Right lobe of liver (tissue), 6 donors: Measurements from ENCODE around the gene RIPOR3. TPM values are rescaled to one million over a fixed set of nuclear protein-coding genes. Genes with fewer than 3 reads are reported as not detected.
A peak's percentile ranks its signal among the peaks of the same experiment; 100 is the strongest.
"Not testable (repeated sequence)": the region's sequence is repeated elsewhere in the genome, so short reads cannot be mapped to it uniquely, and the experiment has no call there.

Experiments used
- ATAC-seq, 4 donors: fragments of 200-7000 bp; cut with Tn5 transposase; one replicate each; pipeline ENCODE4 v1.9.1; 2020; ENCODE audit warnings: mild to moderate bottlenecking in 4 of 4, moderate library complexity in 4 of 4
- DNase-seq, 3 donors: peaks; one replicate each; pipeline ENCODE4 v3.0.0-alpha.2; 2020
- H3K27ac ChIP-seq, 3 donors: fragments of 200-600 bp; one replicate each; pipeline ENCODE4 v1.8.0; 2022
- H3K27me3 ChIP-seq, 2 donors: fragments of 200-600 bp; one replicate each; pipeline ENCODE4 v1.8.0; 2022
- H3K36me3 ChIP-seq, 4 donors: fragments of 200-600 bp; sonication (generic) in 1 of 4; one replicate each; pipeline versions ENCODE4 v1.5.1 to v1.8.0; 2017 to 2022; ENCODE audit warnings: control low read depth in 1 of 4
- H3K4me1 ChIP-seq, 4 donors: fragments of 200-600 bp; sonication (generic) in 1 of 4; one replicate each; pipeline versions ENCODE4 v1.5.1 to v1.8.0; 2017 to 2022; ENCODE audit warnings: control low read depth in 1 of 4
- H3K4me3 ChIP-seq, 3 donors: fragments of 200-600 bp; one replicate each; pipeline ENCODE4 v1.8.0; 2022
- H3K9me3 ChIP-seq, 4 donors: fragments of 200-600 bp; sonication (generic) in 1 of 4; one replicate each; pipeline versions ENCODE4 v1.5.1 to v1.8.0; 2017 to 2022; ENCODE audit warnings: control low read depth in 1 of 4
- POLR2A ChIP-seq: fragments of 450-650 bp; IDR thresholded peaks from one replicate; pipeline ENCODE4 v1.6.1; 2017; ENCODE audit warnings: antibody characterized with exemption, mild to moderate bottlenecking
- WGBS: methylation state at CpG from one replicate; pipeline ENCODE4 v1.1.6; 2018; ENCODE audit warnings: low coverage, low lambda C conversion rate; ENCODE audit not compliant: insufficient coverage; ENCODE audit errors: missing lambda C conversion rate; 5-methylcytosine and 5-hydroxymethylcytosine counted together
- intact Hi-C, 2 donors: fragments of 100-400 bp; cut with DNase I; formaldehyde crosslinking; loops; one replicate each; pipeline versions ENCODE4 v1.11.2 to v1.14.1; 2022
- total RNA-seq, 6 experiments: library from RNA; depleted of rRNA in 2 of 6; stranded (reverse); fragments of >200 nt in 2 of 6; fragmentation: NEBNext Ultra II Directional in 3 of 6; extraction: Animal tissue kit (Norgen Biotek cat#: 25700) in 3 of 6; gene quantifications; one replicate each; pipeline versions ENCODE4 v1.1.0 to v1.2.4, GENCODE V29; 2016 to 2023
- TF ChIP-seq, protein P1 (sequence below), 4 donors: fragments of 200-600 bp in 3 of 4; fragments of 450-650 bp in 1 of 4; IDR thresholded peaks; one replicate each; pipeline versions ENCODE4 v1.5.1 to v1.8.0; 2016 to 2022; ENCODE audit warnings: antibody characterized with exemption in 4 of 4, mild to moderate bottlenecking in 2 of 4
- donor health status: DM: no; HTN: yes; CAD: no.
- donor health status: DM: no; HTN: no; CAD: no.
- donor health status: DM: no; HTN: no; CAD: no.
- donor health status: DM: no; HTN: yes; CAD: no.
- donor health status: DM: no; HTN: yes; CAD: no.

RIPOR3 gene
- total RNA-seq, 6 experiments from 2014 or later = 4.8 to 13.8 (median 8.9) TPM

DNA sequence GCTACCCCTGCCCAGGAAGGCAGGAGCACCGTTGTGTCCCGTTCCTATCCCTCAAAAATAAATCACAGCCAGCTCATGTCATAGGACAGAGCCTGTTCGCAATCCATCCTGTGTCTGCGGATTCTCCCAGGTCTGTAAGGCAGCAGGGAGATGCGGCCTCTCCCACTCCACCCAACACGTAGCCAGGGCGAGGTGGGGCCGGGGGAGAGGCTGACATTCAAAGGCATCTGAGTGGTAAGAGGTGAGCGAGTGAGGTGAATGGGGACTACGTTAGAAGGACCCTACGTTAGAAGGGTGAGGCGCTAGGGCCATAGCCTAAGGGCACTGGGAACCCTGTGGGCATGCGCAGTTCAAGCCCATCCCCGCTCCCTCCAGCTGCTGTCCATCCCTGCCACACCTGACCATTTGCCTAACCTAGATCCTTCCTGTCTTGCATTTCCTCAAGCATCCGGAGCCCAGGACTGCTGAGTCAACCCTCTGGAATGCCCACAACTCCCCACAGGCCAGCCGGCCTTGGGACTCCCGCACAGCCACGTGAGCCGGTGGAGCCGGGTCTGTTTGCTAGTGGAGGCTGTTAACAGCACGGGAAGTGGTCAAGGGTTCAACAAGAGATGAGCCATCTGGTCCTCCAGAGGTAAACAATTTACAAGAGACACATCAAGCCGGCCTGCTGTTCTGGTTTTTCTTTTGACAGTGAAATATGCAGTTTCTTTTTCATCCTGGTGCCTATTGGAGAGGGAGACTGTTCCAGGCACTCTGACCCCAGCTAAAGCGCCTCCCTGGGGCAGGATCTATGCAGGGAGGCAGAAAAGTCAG, 45.9 kb downstream of the RIPOR3 start:
- H3K27ac ChIP-seq = peak overlapping the region in 1 of 3 donors; percentile 22
- peak in 1 of 3 donors; percentile 55 for DNase-seq
- WGBS = 70% methylated on average over 11 of the region's 23 CpGs

DNA sequence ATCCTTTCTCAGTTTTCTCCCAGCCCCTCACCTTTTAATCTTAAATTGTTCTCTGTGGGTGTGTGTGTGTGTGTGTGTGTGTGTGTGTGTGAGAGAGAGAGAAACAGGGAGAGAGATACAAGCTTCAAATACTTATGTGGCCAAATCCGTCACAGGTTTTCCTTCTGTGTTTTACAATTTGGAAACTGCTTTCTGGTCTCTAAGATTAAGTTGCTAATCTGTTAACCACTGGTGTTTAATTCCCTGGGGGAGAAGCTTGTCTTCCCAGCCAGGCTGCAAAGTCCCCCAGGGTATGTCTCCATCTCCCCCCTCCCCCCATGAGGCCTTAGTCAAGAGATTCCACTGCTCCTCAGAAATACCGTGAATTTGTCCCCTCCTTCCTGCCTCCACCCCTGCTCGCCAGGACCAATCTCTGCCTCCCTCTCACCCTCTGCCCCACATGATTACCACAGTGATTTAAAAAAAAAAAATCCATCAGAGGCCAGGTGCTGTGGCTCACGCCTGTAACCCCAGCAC, 49.0 kb downstream of the RIPOR3 start:
- WGBS = 39% methylated on average over 3 of the region's 4 CpGs
- H3K36me3 ChIP-seq = no peaks in the 10 kb centered on the region
- intact Hi-C loops = no loop called here
- H3K4me1 ChIP-seq = no peaks in the 10 kb centered on the region
- DNase-seq (no peak), ATAC-seq (no peak)
- H3K27me3 ChIP-seq = no peaks in the 10 kb centered on the region
- no peaks in the 10 kb centered on the region for H3K9me3 ChIP-seq
- TF ChIP-seq POLR2A = no peak
- TF ChIP-seq, protein P1, sequence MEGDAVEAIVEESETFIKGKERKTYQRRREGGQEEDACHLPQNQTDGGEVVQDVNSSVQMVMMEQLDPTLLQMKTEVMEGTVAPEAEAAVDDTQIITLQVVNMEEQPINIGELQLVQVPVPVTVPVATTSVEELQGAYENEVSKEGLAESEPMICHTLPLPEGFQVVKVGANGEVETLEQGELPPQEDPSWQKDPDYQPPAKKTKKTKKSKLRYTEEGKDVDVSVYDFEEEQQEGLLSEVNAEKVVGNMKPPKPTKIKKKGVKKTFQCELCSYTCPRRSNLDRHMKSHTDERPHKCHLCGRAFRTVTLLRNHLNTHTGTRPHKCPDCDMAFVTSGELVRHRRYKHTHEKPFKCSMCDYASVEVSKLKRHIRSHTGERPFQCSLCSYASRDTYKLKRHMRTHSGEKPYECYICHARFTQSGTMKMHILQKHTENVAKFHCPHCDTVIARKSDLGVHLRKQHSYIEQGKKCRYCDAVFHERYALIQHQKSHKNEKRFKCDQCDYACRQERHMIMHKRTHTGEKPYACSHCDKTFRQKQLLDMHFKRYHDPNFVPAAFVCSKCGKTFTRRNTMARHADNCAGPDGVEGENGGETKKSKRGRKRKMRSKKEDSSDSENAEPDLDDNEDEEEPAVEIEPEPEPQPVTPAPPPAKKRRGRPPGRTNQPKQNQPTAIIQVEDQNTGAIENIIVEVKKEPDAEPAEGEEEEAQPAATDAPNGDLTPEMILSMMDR (IDR thresholded peaks at IDR 0.05) = no peak
- H3K4me3 ChIP-seq = no peak overlapping the region
- H3K27ac ChIP-seq = no peak overlapping the region

More for the DNA sequence above, 45.9 kb downstream of the RIPOR3 start:
- Histone ChIP-seq H3K4me3 (no peak overlapping the region), H3K9me3 (no peaks in the 10 kb centered on the region), H3K36me3 (no peaks in the 10 kb centered on the region), H3K27me3 (no peaks in the 10 kb centered on the region), H3K4me1 (peaks cover 0 to 9% (median 0%) of the 10 kb centered on the region in 4 donors)
- intact Hi-C loops = no loop called here
- peak; percentile 57 to 86 (median 80) for ATAC-seq
- TF ChIP-seq, protein P1 (IDR thresholded peaks at IDR 0.05) = no peak
- no peak for TF ChIP-seq POLR2A

DNA sequence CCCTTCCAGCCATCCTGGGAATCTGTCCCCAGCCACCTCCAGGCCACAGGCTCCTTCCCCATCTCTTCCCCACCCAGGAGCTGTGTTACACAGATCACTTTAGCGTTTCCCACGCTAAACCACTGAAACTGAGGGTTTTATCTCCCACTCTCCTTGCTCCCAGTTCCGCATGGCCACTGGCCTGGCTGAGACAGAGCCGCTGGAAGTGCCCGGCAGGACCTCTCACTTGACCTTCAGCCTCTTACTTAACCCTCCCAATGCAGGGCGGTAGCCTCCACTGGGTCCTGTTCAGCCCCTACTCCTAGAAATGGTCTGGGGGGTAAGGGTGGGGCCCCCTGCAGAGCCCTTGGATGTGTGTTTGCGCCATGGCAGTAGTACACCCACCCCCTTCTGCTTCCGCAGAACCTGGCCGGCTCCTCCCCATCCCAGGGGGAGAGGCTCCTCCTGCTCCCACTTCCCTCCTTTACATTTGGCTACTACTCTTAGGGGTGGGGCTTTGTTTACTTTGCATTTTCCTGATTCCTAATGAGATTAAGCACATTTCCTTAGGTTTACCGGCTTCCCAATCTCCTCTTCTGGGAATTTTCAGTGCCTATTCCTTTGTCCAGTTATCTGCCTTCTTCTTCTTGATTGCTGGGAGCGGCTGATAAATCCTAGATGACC, 49.6 kb downstream of the RIPOR3 start:
- H3K4me1 ChIP-seq, H3K27me3 ChIP-seq, H3K27ac ChIP-seq, H3K9me3 ChIP-seq, intact Hi-C loops, H3K4me3 ChIP-seq, DNase-seq, H3K36me3 ChIP-seq: not testable (repeated sequence)
- peak in 3 of 4 donors; percentile 6 to 23 (median 21) for ATAC-seq
- WGBS = 55% methylated on average over 7 of the region's 11 CpGs

DNA sequence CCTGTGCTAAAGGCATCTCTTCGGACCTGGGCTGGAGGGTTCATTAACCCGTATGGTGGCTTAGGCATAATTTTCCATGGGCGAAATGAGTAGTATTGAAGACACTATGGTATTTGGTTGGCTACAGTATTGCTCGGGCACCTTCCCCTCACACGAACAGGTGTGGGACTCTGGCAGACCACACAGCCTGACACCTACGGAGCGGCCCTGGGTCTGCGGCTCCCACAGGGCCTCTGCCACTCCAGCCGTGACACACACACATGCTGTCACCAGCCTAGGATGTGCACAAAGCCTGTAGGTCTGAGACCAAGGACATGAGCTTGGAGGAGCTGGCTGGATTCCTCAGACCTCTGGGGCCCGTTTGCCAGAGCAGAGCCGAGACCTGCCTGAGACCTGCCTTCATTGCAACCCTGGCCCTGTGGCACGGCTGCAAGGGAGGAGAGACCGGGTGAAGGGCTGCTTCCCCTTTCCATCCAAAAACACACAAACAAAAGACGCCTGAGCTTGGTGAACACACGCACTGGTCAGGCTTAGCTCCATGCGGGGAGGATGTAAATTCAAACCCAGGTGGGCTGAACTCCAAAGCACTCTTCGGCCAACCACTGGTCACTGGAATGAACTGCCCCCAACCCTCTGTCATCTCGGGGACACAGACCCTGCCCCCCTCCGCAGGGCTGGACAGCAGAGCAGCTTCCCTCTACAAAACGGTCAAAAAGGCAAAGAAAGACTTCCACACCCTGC, 51.2 kb downstream of the RIPOR3 start:
- not testable (repeated sequence) for DNase-seq
- no CpG with 5 or more reads among the region's 20 CpGs for WGBS

DNA sequence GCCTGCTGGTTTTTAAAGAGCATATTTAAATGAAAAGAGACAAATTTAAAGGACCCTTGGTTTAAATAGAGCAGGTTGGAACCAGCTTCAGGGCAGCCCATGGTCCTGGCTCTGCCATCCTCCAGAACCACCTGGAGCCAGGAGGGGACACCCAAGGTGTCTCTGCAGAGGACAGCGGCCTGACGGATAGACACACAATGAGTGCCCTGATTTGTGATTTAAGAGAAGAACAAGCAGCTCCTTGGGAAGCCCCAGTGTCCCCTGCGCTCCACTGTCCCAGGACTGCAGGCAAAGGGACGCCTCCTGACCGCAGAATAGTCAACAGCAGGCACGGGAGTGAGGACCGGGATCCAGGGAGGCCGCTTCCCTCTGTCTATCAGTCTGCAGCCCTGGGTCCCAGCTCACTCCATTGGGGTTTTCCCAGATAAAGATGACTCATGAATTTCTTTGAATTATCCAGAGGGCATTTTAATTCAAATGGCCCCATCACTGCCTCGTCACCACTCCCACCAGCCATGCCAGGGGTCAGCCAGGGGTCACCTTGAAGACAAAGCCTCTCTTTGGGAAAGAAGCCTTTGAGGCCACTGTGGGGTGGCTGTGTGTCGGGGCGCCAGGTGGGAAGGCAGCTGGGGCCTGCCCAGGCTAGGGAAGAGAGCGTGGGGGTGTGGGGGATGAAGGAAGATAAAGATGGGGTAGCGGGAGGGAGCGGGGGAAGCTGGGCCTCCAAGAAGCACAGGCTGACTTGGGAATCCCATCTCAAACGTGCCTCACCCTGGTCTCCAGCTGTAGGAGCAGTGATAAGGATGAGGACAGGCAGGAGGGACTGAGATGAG, 53.1 kb downstream of the RIPOR3 start:
- WGBS = 69% methylated on average over 6 of the region's 15 CpGs
- H3K27ac ChIP-seq, H3K36me3 ChIP-seq, H3K4me3 ChIP-seq, H3K4me1 ChIP-seq, H3K9me3 ChIP-seq, H3K27me3 ChIP-seq, intact Hi-C loops, DNase-seq: not testable (repeated sequence)
- ATAC-seq = peak in 1 of 4 donors; percentile 13

More for the DNA sequence above, 51.2 kb downstream of the RIPOR3 start:
- ATAC-seq, H3K27me3 ChIP-seq, H3K9me3 ChIP-seq, intact Hi-C loops, H3K36me3 ChIP-seq, H3K27ac ChIP-seq, H3K4me1 ChIP-seq, H3K4me3 ChIP-seq: not testable (repeated sequence)
